ENCODE measurements around the gene MAF. TPM values are rescaled to one million over a fixed set of nuclear protein-coding genes. Genes with fewer than 3 reads are reported as not detected.

Gene MAF
- total RNA-seq, 1 experiment from 2014 or later: 0.06 TPM

- BruUV-seq (replicated peaks): no TSS peak
- Histone ChIP-seq H3K27me3 (replicated peaks; ENCODE audit: insufficient read depth, low read depth, low read length, poor library complexity) (peaks cover 4% of the 10 kb centered on the region), H3K4me1 (ENCODE audit: insufficient read depth, low read length, poor library complexity, severe bottlenecking) (no peaks in the 10 kb centered on the region), H3K36me3 (ENCODE audit: insufficient read depth, low read length, poor library complexity, severe bottlenecking) (no peaks in the 10 kb centered on the region), H3K27ac (ENCODE audit: low read depth, low read length, poor library complexity, severe bottlenecking) (no peak overlapping the region), H3K9me3 (ENCODE audit: low read depth, low read length, poor library complexity, severe bottlenecking) (no peaks in the 10 kb centered on the region), H3K4me3 (ENCODE audit: low read depth, low read length, poor library complexity, severe bottlenecking) (no peak overlapping the region)
- no peak for DNase-seq (ENCODE audit: low spot score)
- ChIA-PET CTCF (no interaction called here), POLR2A (ENCODE audit: low non-redundant PET) (no interaction called here)
- intact Hi-C loops (cut with micrococcal nuclease; ENCODE audit: unreplicated experiment): no loop called here
- TF ChIP-seq EZH2 (IDR thresholded peaks at IDR 0.05; ENCODE audit: borderline replicate concordance, low read depth, low read length, poor library complexity, severe bottlenecking) (no peak), CTCF (conservative IDR thresholded peaks at IDR 0.05; ENCODE audit: low read depth, low read length) (no peak)
These were observed 12.5 kb upstream of the MAF start for GRCh38 chr16:79613009-79613408.

- Histone ChIP-seq H3K36me3 (ENCODE audit: insufficient read depth, low read length, poor library complexity, severe bottlenecking) (no peaks in the 10 kb centered on the region), H3K9me3 (ENCODE audit: low read depth, low read length, poor library complexity, severe bottlenecking) (no peaks in the 10 kb centered on the region), H3K27ac (ENCODE audit: low read depth, low read length, poor library complexity, severe bottlenecking) (no peak overlapping the region), H3K4me3 (ENCODE audit: low read depth, low read length, poor library complexity, severe bottlenecking) (no peak overlapping the region), H3K27me3 (replicated peaks; ENCODE audit: insufficient read depth, low read depth, low read length, poor library complexity) (peaks cover 4% of the 10 kb centered on the region), H3K4me1 (ENCODE audit: insufficient read depth, low read length, poor library complexity, severe bottlenecking) (no peaks in the 10 kb centered on the region)
- no peak for DNase-seq (ENCODE audit: low spot score)
- POLR2A ChIA-PET (ENCODE audit: low non-redundant PET): no interaction called here
- CTCF ChIA-PET: no interaction called here
- TF ChIP-seq CTCF (conservative IDR thresholded peaks at IDR 0.05; ENCODE audit: low read depth, low read length): no peak
- TF ChIP-seq EZH2 (IDR thresholded peaks at IDR 0.05; ENCODE audit: borderline replicate concordance, low read depth, low read length, poor library complexity, severe bottlenecking): no peak
- BruUV-seq (replicated peaks): no TSS peak
- intact Hi-C loops (cut with micrococcal nuclease; ENCODE audit: unreplicated experiment): no loop called here
These were observed 11.7 kb upstream of the MAF start for GRCh38 chr16:79612207-79612606.

GRCh38 chr16:79610771-79611170 lies 10.2 kb upstream of the MAF start:
- intact Hi-C loops (cut with micrococcal nuclease; ENCODE audit: unreplicated experiment): no loop called here
- no peaks in the 10 kb centered on the region for H3K36me3 ChIP-seq (ENCODE audit: insufficient read depth, low read length, poor library complexity, severe bottlenecking)
- ChIA-PET POLR2A (ENCODE audit: low non-redundant PET) (no interaction called here), CTCF (no interaction called here)
- TF ChIP-seq CTCF (conservative IDR thresholded peaks at IDR 0.05; ENCODE audit: low read depth, low read length) (no peak), EZH2 (IDR thresholded peaks at IDR 0.05; ENCODE audit: borderline replicate concordance, low read depth, low read length, poor library complexity, severe bottlenecking) (no peak)
- H3K9me3 ChIP-seq (ENCODE audit: low read depth, low read length, poor library complexity, severe bottlenecking): no peaks in the 10 kb centered on the region
- no TSS peak for BruUV-seq (replicated peaks)
- no peak overlapping the region for H3K27ac ChIP-seq (ENCODE audit: low read depth, low read length, poor library complexity, severe bottlenecking)
- H3K27me3 ChIP-seq (replicated peaks; ENCODE audit: insufficient read depth, low read depth, low read length, poor library complexity): peaks cover 15% of the 10 kb centered on the region
- H3K4me1 ChIP-seq (ENCODE audit: insufficient read depth, low read length, poor library complexity, severe bottlenecking): no peaks in the 10 kb centered on the region
- DNase-seq (ENCODE audit: low spot score): no peak
- no peak overlapping the region for H3K4me3 ChIP-seq (ENCODE audit: low read depth, low read length, poor library complexity, severe bottlenecking)

Data from A673 (cell line).